ENCODE measurements around the gene TLR7.

The TLR7 gene

DNA sequence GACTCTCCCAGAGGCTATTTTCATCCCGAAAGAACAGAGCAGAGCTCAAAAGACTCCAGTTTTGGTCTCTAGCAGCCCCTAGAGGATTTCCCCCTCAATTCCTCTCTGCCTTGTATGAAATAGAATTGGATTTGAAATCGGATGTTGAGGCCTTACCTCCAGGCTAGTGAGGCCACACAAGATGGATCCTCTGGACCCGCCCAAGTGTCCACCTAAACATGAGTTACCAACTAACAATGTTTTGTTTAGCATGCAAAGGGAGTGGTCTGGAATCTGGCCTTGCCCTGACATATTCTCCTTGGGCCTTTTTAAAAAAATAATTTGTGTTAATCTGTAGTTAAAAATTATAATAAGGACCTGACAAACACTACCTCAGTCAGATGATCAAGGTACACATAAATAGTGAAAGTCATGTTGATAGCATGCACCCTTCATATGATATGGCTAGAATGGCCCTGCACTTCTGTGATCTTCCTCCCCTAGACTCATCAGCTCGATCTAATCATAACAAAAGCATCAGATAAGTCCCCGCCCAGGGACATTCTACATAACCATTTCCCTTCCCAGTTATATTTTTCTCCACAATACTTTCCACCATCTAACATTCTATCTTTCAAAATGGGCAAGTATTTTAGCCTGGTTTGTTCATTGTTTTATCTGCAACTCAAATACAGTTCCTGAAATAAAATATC, 46.1 kb downstream of the TLR7 start:
- Histone ChIP-seq H2AK5ac (ENCODE audit: low read length) (no peak overlapping the region), H3K9me3 (ENCODE audit: insufficient read depth, low read depth, low read length) (no peaks in the 10 kb centered on the region), H3K4me1 (ENCODE audit: control insufficient read depth in 1 of 2, insufficient read depth in 2 of 2, low read length in 2 of 2) (no peaks in the 10 kb centered on the region), H3K4ac (ENCODE audit: low read depth, low read length) (no peak overlapping the region), H3K14ac (ENCODE audit: low read length) (no peak overlapping the region), H3K9ac (ENCODE audit: low read length) (no peak overlapping the region), H3K36me3 (ENCODE audit: control insufficient read depth in 1 of 2, insufficient read depth in 2 of 2, low read length in 2 of 2) (no peaks in the 10 kb centered on the region), H3K23ac (ENCODE audit: low read length) (no peak overlapping the region), H4K12ac (ENCODE audit: low read depth, low read length) (no peak overlapping the region), H2AFZ (ENCODE audit: insufficient read depth, low read length, poor library complexity) (no peak overlapping the region), H3K4me3 (ENCODE audit: low read depth, low read length) (no peak overlapping the region), H2BK12ac (ENCODE audit: low read length) (no peak overlapping the region), H2BK120ac (ENCODE audit: insufficient read depth, low read length, poor library complexity) (no peak overlapping the region), H3K18ac (ENCODE audit: low read length) (no peak overlapping the region), H3K4me2 (ENCODE audit: low read length) (no peak overlapping the region), H3K79me1 (ENCODE audit: low read length) (no peaks in the 10 kb centered on the region), H4K8ac (ENCODE audit: low read depth, low read length) (no peak overlapping the region), H2BK5ac (ENCODE audit: low read depth, low read length, poor library complexity) (no peak overlapping the region), H4K91ac (ENCODE audit: low read depth, low read length) (no peak overlapping the region), H3K27me3 (ENCODE audit: insufficient read depth, low read length) (no peaks in the 10 kb centered on the region), H3K79me2 (ENCODE audit: control insufficient read depth, insufficient read depth, low read length, poor library complexity) (no peaks in the 10 kb centered on the region), H3K27ac (ENCODE audit: low read depth, low read length) (no peak overlapping the region)
- no peak for DNase-seq
- no CpG with 5 or more reads among the region's 5 CpGs for WGBS (ENCODE audit: extremely low coverage, insufficient coverage, insufficient read length)

DNA sequence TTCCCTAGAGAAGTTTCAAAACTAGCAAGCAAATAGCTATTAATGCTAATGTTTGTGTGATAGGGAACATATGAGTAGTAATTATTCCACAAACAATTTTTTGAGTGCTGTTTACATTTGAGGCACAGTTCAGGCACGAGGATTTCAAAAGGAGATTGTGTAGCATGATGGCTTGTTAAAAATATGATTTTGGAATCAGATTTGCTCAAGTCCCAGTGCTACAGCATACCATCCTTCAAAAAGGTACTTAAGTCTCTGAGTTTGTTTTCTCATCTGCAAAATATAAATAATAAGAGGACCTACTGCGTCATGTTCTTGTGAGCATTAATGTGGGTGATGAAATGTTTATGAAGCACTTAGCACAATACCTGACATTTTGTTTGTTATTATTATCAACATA, 50.9 kb downstream of the TLR7 start:
- Histone ChIP-seq H2BK12ac (ENCODE audit: low read length) (no peak overlapping the region), H3K4me1 (ENCODE audit: control insufficient read depth in 1 of 2, insufficient read depth in 2 of 2, low read length in 2 of 2) (no peaks in the 10 kb centered on the region), H3K14ac (ENCODE audit: low read length) (no peak overlapping the region), H2BK5ac (ENCODE audit: low read depth, low read length, poor library complexity) (no peak overlapping the region), H3K23ac (ENCODE audit: low read length) (no peak overlapping the region), H3K36me3 (ENCODE audit: control insufficient read depth in 1 of 2, insufficient read depth in 2 of 2, low read length in 2 of 2) (no peaks in the 10 kb centered on the region), H2AFZ (ENCODE audit: insufficient read depth, low read length, poor library complexity) (no peak overlapping the region), H3K79me1 (ENCODE audit: low read length) (no peaks in the 10 kb centered on the region), H3K27me3 (ENCODE audit: insufficient read depth, low read length) (no peaks in the 10 kb centered on the region), H3K18ac (ENCODE audit: low read length) (no peak overlapping the region), H3K4me2 (ENCODE audit: low read length) (no peak overlapping the region), H3K9me3 (ENCODE audit: insufficient read depth, low read depth, low read length) (no peaks in the 10 kb centered on the region), H3K79me2 (ENCODE audit: control insufficient read depth, insufficient read depth, low read length, poor library complexity) (no peaks in the 10 kb centered on the region), H3K27ac (ENCODE audit: low read depth, low read length) (no peak overlapping the region), H3K4me3 (ENCODE audit: low read depth, low read length) (no peak overlapping the region), H2BK120ac (ENCODE audit: insufficient read depth, low read length, poor library complexity) (no peak overlapping the region), H4K91ac (ENCODE audit: low read depth, low read length) (no peak overlapping the region), H4K8ac (ENCODE audit: low read depth, low read length) (no peak overlapping the region), H3K9ac (ENCODE audit: low read length) (no peak overlapping the region), H3K4ac (ENCODE audit: low read depth, low read length) (no peak overlapping the region), H4K12ac (ENCODE audit: low read depth, low read length) (no peak overlapping the region), H2AK5ac (ENCODE audit: low read length) (no peak overlapping the region)
- no peak for DNase-seq
- no CpG with 5 or more reads among the region's 2 CpGs for WGBS (ENCODE audit: extremely low coverage, insufficient coverage, insufficient read length)

DNA sequence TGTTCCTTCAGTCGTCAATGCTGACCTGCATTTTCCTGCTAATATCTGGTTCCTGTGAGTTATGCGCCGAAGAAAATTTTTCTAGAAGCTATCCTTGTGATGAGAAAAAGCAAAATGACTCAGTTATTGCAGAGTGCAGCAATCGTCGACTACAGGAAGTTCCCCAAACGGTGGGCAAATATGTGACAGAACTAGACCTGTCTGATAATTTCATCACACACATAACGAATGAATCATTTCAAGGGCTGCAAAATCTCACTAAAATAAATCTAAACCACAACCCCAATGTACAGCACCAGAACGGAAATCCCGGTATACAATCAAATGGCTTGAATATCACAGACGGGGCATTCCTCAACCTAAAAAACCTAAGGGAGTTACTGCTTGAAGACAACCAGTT, 52.2 kb downstream of the TLR7 start:
- H3K9ac ChIP-seq (ENCODE audit: low read length), result no peak overlapping the region
- H3K4me1 ChIP-seq (ENCODE audit: control insufficient read depth in 1 of 2, insufficient read depth in 2 of 2, low read length in 2 of 2), result no peaks in the 10 kb centered on the region
- no peaks in the 10 kb centered on the region for H3K79me1 ChIP-seq (ENCODE audit: low read length)
- H3K79me2 ChIP-seq (ENCODE audit: control insufficient read depth, insufficient read depth, low read length, poor library complexity), result no peaks in the 10 kb centered on the region
- H3K27me3 ChIP-seq (ENCODE audit: insufficient read depth, low read length), result no peaks in the 10 kb centered on the region
- no peak overlapping the region for H2AFZ ChIP-seq (ENCODE audit: insufficient read depth, low read length, poor library complexity)
- no peak overlapping the region for H4K12ac ChIP-seq (ENCODE audit: low read depth, low read length)
- no peak overlapping the region for H3K18ac ChIP-seq (ENCODE audit: low read length)
- H3K14ac ChIP-seq (ENCODE audit: low read length), result no peak overlapping the region
- H4K91ac ChIP-seq (ENCODE audit: low read depth, low read length), result no peak overlapping the region
- no peak overlapping the region for H3K27ac ChIP-seq (ENCODE audit: low read depth, low read length)
- no peak overlapping the region for H3K4me2 ChIP-seq (ENCODE audit: low read length)
- H3K4ac ChIP-seq (ENCODE audit: low read depth, low read length), result no peak overlapping the region
- no peaks in the 10 kb centered on the region for H3K9me3 ChIP-seq (ENCODE audit: insufficient read depth, low read depth, low read length)
- peak; percentile 3 to 32 for DNase-seq
- no peak overlapping the region for H2AK5ac ChIP-seq (ENCODE audit: low read length)
- no peak overlapping the region for H4K8ac ChIP-seq (ENCODE audit: low read depth, low read length)
- H3K4me3 ChIP-seq (ENCODE audit: low read depth, low read length), result no peak overlapping the region
- no CpG with 5 or more reads among the region's 10 CpGs for WGBS (ENCODE audit: extremely low coverage, insufficient coverage, insufficient read length)
- no peaks in the 10 kb centered on the region for H3K36me3 ChIP-seq (ENCODE audit: control insufficient read depth in 1 of 2, insufficient read depth in 2 of 2, low read length in 2 of 2)
- H2BK120ac ChIP-seq (ENCODE audit: insufficient read depth, low read length, poor library complexity), result no peak overlapping the region
- H3K23ac ChIP-seq (ENCODE audit: low read length), result no peak overlapping the region
- H2BK12ac ChIP-seq (ENCODE audit: low read length), result no peak overlapping the region
- no peak overlapping the region for H2BK5ac ChIP-seq (ENCODE audit: low read depth, low read length, poor library complexity)

GRCh38 chrX:12919620-12920019, 52.7 kb downstream of the TLR7 start:
- Histone ChIP-seq H3K79me2 (ENCODE audit: control insufficient read depth, insufficient read depth, low read length, poor library complexity) (no peaks in the 10 kb centered on the region), H2AK5ac (ENCODE audit: low read length) (no peak overlapping the region), H4K91ac (ENCODE audit: low read depth, low read length) (no peak overlapping the region), H3K27ac (ENCODE audit: low read depth, low read length) (no peak overlapping the region), H2AFZ (ENCODE audit: insufficient read depth, low read length, poor library complexity) (no peak overlapping the region), H3K27me3 (ENCODE audit: insufficient read depth, low read length) (no peaks in the 10 kb centered on the region), H3K18ac (ENCODE audit: low read length) (no peak overlapping the region), H2BK12ac (ENCODE audit: low read length) (no peak overlapping the region), H2BK5ac (ENCODE audit: low read depth, low read length, poor library complexity) (no peak overlapping the region), H3K23ac (ENCODE audit: low read length) (no peak overlapping the region), H2BK120ac (ENCODE audit: insufficient read depth, low read length, poor library complexity) (no peak overlapping the region), H3K9me3 (ENCODE audit: insufficient read depth, low read depth, low read length) (no peaks in the 10 kb centered on the region), H3K4ac (ENCODE audit: low read depth, low read length) (no peak overlapping the region), H3K4me2 (ENCODE audit: low read length) (no peak overlapping the region), H3K36me3 (ENCODE audit: control insufficient read depth in 1 of 2, insufficient read depth in 2 of 2, low read length in 2 of 2) (no peaks in the 10 kb centered on the region), H3K4me3 (ENCODE audit: low read depth, low read length) (no peak overlapping the region), H3K4me1 (ENCODE audit: control insufficient read depth in 1 of 2, insufficient read depth in 2 of 2, low read length in 2 of 2) (no peaks in the 10 kb centered on the region), H3K14ac (ENCODE audit: low read length) (no peak overlapping the region), H3K79me1 (ENCODE audit: low read length) (no peaks in the 10 kb centered on the region), H4K8ac (ENCODE audit: low read depth, low read length) (no peak overlapping the region), H3K9ac (ENCODE audit: low read length) (no peak overlapping the region), H4K12ac (ENCODE audit: low read depth, low read length) (no peak overlapping the region)
- no peak for DNase-seq
- no CpG with 5 or more reads among the region's 8 CpGs for WGBS (ENCODE audit: extremely low coverage, insufficient coverage, insufficient read length)

All from trophoblast cell (in vitro differentiated cells and primary cell).